K562 (cell line): Measurements from ENCODE around the gene RDH8. TPM values are rescaled to one million over a fixed set of nuclear protein-coding genes. Genes with fewer than 3 reads are reported as not detected.

Experiments used
- ATAC-seq: fragments of 200-7000 bp; cut with Tn5 transposase; 3 replicates; pipeline ENCODE4 v1.9.1; 2020; ENCODE audit warnings: moderate library complexity
- Bru-seq: library from RNA; stranded (reverse); fragments of 400-500 nt; gene quantifications from one replicate; lab custom pipeline; 2021; lab: Mats Ljungman, UMichigan
- BruChase-seq, 2 experiments: library from RNA; stranded (reverse); fragments of 400-500 nt; gene quantifications; one replicate each; lab custom pipeline; 2021; lab: Mats Ljungman, UMichigan
- BruUV-seq: library from RNA; stranded (reverse); fragments of 400-500 nt; replicated peaks from 2 replicates; lab custom pipeline; 2021; lab: Mats Ljungman, UMichigan
- CTCF ChIA-PET: fragments of 300-600 bp; formaldehyde crosslinking; extraction: SDS; loops from one replicate; lab custom pipeline; 2021; ENCODE audit warnings: low intra/inter-chr PET ratio; lab: Yijun Ruan, JAX
- POLR2A ChIA-PET: fragments of 300-600, 350-650 bp; sonication (Branson Sonifier 250); formaldehyde crosslinking; extraction: SDS; loops from one replicate; lab custom pipeline; 2021; ENCODE audit warnings: antibody characterized with exemption, inconsistent platforms; lab: Yijun Ruan, JAX
- DNase-seq, 4 experiments: peaks; one replicate each; pipeline versions ENCODE4 v3.0.0 to v3.0.0-alpha.2; 2011 to 2018; ENCODE audit warnings: low spot score in 3 of 4, mixed read lengths in 3 of 4; ENCODE audit errors: extremely low read depth in 1 of 4
- FAIRE-seq: peaks from 2 replicates; lab custom pipeline; 2011; peaks lifted over from hg19 to GRCh38; lab: Jason Lieb, UNC
- H2AFZ ChIP-seq: 2 replicates; pipeline ENCODE4 v1.6.0; 2011; ENCODE audit warnings: low read depth, low read length, control low read depth, inconsistent platforms
- H3K27ac ChIP-seq: fragments of 200-600 bp; 3 replicates; pipeline ENCODE4 v1.8.0; 2011; ENCODE audit warnings: low read depth, mild to moderate bottlenecking, control low read depth, inconsistent platforms, low read length, moderate library complexity, mixed read lengths; ENCODE audit errors: extremely low read depth
- H3K27me3 ChIP-seq, 2 experiments: fragments of 300-600 bp in 1 of 2; 2 replicates in 1 of 2; 3 replicates in 1 of 2; pipeline versions ENCODE4 v1.6.0 to v1.8.0; 2011; ENCODE audit warnings: inconsistent platforms in 2 of 2, low read length in 2 of 2, mild to moderate bottlenecking in 1 of 2, mixed read lengths in 1 of 2, moderate library complexity in 1 of 2; ENCODE audit not compliant: control insufficient read depth in 2 of 2, insufficient read depth in 2 of 2
- H3K36me3 ChIP-seq: fragments of 300-600 bp; 3 replicates; pipeline ENCODE4 v1.8.0; 2011; ENCODE audit warnings: mild to moderate bottlenecking, low read length, inconsistent platforms; ENCODE audit not compliant: control insufficient read depth, insufficient read depth
- H3K4me1 ChIP-seq, 2 experiments: fragments of 200-600 bp in 1 of 2; replicated peaks in 1 of 2; 2 replicates in 1 of 2; 3 replicates in 1 of 2; pipeline versions ENCODE4 v1.5.1 to v1.8.0; 2011; ENCODE audit warnings: inconsistent platforms in 2 of 2, low read length in 2 of 2, mild to moderate bottlenecking in 1 of 2, mixed read lengths in 1 of 2, moderate library complexity in 1 of 2; ENCODE audit not compliant: control insufficient read depth in 2 of 2, insufficient read depth in 2 of 2
- H3K4me2 ChIP-seq: 2 replicates; pipeline ENCODE4 v1.6.1; 2011; ENCODE audit warnings: low read length, control low read depth, inconsistent platforms, mixed read lengths; ENCODE audit not compliant: insufficient read depth
- H3K4me3 ChIP-seq: fragments of 200-600 bp; sonication (generic), shearing (Covaris generic); 2 replicates; pipeline ENCODE4 v1.5.1; 2016; ENCODE audit warnings: control low read depth, inconsistent platforms
- H3K79me2 ChIP-seq: fragments of 200-600 bp; 3 replicates; pipeline ENCODE4 v1.8.0; 2011; ENCODE audit warnings: low read length, inconsistent platforms; ENCODE audit not compliant: control insufficient read depth, insufficient read depth
- H3K9ac ChIP-seq, 2 experiments: 2 replicates each; pipeline versions ENCODE4 v1.6.0 to v1.6.1; 2011; ENCODE audit warnings: low read depth in 2 of 2, low read length in 2 of 2, control low read depth in 1 of 2, inconsistent platforms in 1 of 2, mild to moderate bottlenecking in 1 of 2, mixed read lengths in 1 of 2; ENCODE audit not compliant: insufficient read depth in 1 of 2
- H3K9me1 ChIP-seq: one replicate; pipeline ENCODE4 v1.6.0; 2011; ENCODE audit warnings: inconsistent platforms, mild to moderate bottlenecking, low read length, moderate library complexity; ENCODE audit not compliant: control insufficient read depth, insufficient read depth
- H3K9me3 ChIP-seq: replicated peaks from 2 replicates; pipeline ENCODE4 v1.5.1; 2011; ENCODE audit warnings: low read depth, low read length, inconsistent platforms; ENCODE audit not compliant: control insufficient read depth, insufficient read depth
- H4K20me1 ChIP-seq: replicated peaks from 2 replicates; pipeline ENCODE4 v1.6.1; 2011; ENCODE audit warnings: low read length, inconsistent platforms, mixed read lengths; ENCODE audit not compliant: control insufficient read depth, insufficient read depth
- AFF4 ChIP-seq: sonication (generic); formaldehyde crosslinking; IDR thresholded peaks from 2 replicates; pipeline ENCODE4 v1.8.0; 2023; ENCODE audit warnings: mild to moderate bottlenecking, missing genetic modification reagents
- CXXC5 ChIP-seq: fragments of 250-450 bp; sonication (Bioruptor Pico); IDR thresholded peaks from 2 replicates; pipeline ENCODE4 v1.8.0; 2022; ENCODE audit warnings: inconsistent platforms, mild to moderate bottlenecking, moderate library complexity
- FOXK2 ChIP-seq, 2 experiments: fragments of 450-650 bp; IDR thresholded peaks in 1 of 2; conservative IDR thresholded peaks in 1 of 2; 2 replicates each; pipeline ENCODE4 v1.6.1; 2016; ENCODE audit warnings: low read depth in 2 of 2, mild to moderate bottlenecking in 1 of 2
- ILK ChIP-seq: fragments of 450-650 bp; IDR thresholded peaks from 2 replicates; pipeline ENCODE4 v1.6.1; 2016; ENCODE audit warnings: missing genetic modification characterization, low read depth, mild to moderate bottlenecking, missing compliant biosample characterization, moderate library complexity, borderline replicate concordance
- IRF2 ChIP-seq: sonication (generic); formaldehyde crosslinking; IDR thresholded peaks from 2 replicates; pipeline ENCODE4 v1.8.1; 2022; ENCODE audit warnings: mild to moderate bottlenecking, missing genetic modification reagents
- MEF2A ChIP-seq: IDR thresholded peaks from 2 replicates; pipeline ENCODE4 v1.6.1; 2011; ENCODE audit warnings: low read depth, mild to moderate bottlenecking, low read length, moderate library complexity; ENCODE audit not compliant: control insufficient read depth
- PTRF ChIP-seq: fragments of 450-650 bp; IDR thresholded peaks from 2 replicates; pipeline ENCODE4 v1.6.1; 2016; ENCODE audit warnings: mild to moderate bottlenecking, missing genetic modification characterization, missing compliant biosample characterization
- THRA ChIP-seq: fragments of 450-650 bp; IDR thresholded peaks from 2 replicates; pipeline ENCODE4 v1.6.1; 2017; ENCODE audit warnings: mild to moderate bottlenecking, moderate library complexity
- THRB ChIP-seq: fragments of 450-650 bp; formaldehyde crosslinking; conservative IDR thresholded peaks from 2 replicates; pipeline ENCODE4 v1.4.0; 2022; ENCODE audit warnings: mild to moderate bottlenecking, missing genetic modification characterization
- WGBS: fragments of 100-300 bp; shearing (Covaris generic); methylation state at CpG from one replicate; pipeline ENCODE4 v1.1.6; 2016; ENCODE audit warnings: low coverage, mixed read lengths; ENCODE audit not compliant: insufficient coverage; ENCODE audit errors: missing lambda C conversion rate; 5-methylcytosine and 5-hydroxymethylcytosine counted together
- in situ Hi-C: fragments of 300-500 bp; cut with MboI; formaldehyde crosslinking; loops from 4 replicates; pipeline ENCODE4 v1.15.0; 2018; ENCODE audit warnings: inconsistent platforms, mixed read lengths
- intact Hi-C: fragments of 100-400 bp; cut with micrococcal nuclease; formaldehyde crosslinking; loops from 2 replicates; pipeline ENCODE4 v1.14.2; 2022
- long read RNA-seq, 3 experiments: library from polyadenylated mRNA in 2 of 3; library from RNA in 1 of 3; unstranded in 2 of 3; stranded (forward) in 1 of 3; transcript quantifications; one replicate each; pipeline ENCODE4 v2.0.0, GENCODE V29; 2019 to 2022
- polyA minus RNA-seq, 3 experiments: library from RNA; depleted of rRNA, polyadenylated mRNA; stranded (reverse); fragments of >200 nt; gene quantifications; 2 replicates each; pipeline ENCODE4 v1.2.3, GENCODE V29; 2011
- polyA plus RNA-seq, 8 experiments: library from polyadenylated mRNA; depleted of rRNA in 4 of 8; stranded (reverse) in 5 of 8; unstranded in 3 of 8; fragments of >200 nt; fragmentation: Nextera tagmentation in 2 of 8; fragmentation: Illumina TruSeq in 1 of 8; extraction: Ambion mirVana in 2 of 8; extraction: Trizol in 1 of 8; gene quantifications; 2 replicates each; pipeline versions ENCODE4 v1.2.1 to v1.2.3, GENCODE V29; 2011 to 2014; ENCODE audit warnings: inconsistent platforms in 1 of 8, missing spikeins in 1 of 8
- total RNA-seq, 7 experiments: library from RNA; depleted of rRNA in 6 of 7; stranded (reverse); fragments of >200 nt in 6 of 7; fragmentation: Illumina TruSeq in 2 of 7; extraction: Trizol in 2 of 7; gene quantifications; 2 replicates each; pipeline versions ENCODE4 v1.2.1 to v1.2.3, GENCODE V29; 2011 to 2021; ENCODE audit warnings: low replicate concordance in 1 of 7

Gene RDH8
- not detected in 2 replicates for total RNA-seq (2011; cell fraction: chromatin; rRNA removed; ENCODE audit: low replicate concordance)
- total RNA-seq (2011; cell fraction: nucleolus; rRNA removed): not detected in 2 replicates
- total RNA-seq (2011; cell fraction: nucleoplasm; rRNA removed): not detected in 2 replicates
- total RNA-seq (2014; rRNA removed) (not detected in 2 replicates), total RNA-seq (2014; rRNA removed; fragmentation: Illumina TruSeq; extraction: Trizol) (not detected in 2 replicates), total RNA-seq (2015; rRNA removed; fragmentation: Illumina TruSeq; extraction: Trizol) (not detected in 2 replicates), total RNA-seq (2021) (not detected in 2 replicates), polyA plus RNA-seq (2011; rRNA removed) (not detected in 2 replicates), polyA plus RNA-seq (2014; fragmentation: Illumina TruSeq; extraction: Trizol) (not detected in 2 replicates), polyA plus RNA-seq (2014; fragmentation: Nextera tagmentation; extraction: Ambion mirVana) (not detected), polyA plus RNA-seq (2014; rRNA removed) (not detected in 2 replicates), polyA minus RNA-seq (2011; rRNA and poly(A)+ RNA removed) (not detected in 2 replicates), Bru-seq, nascent RNA (not detected), BruChase-seq, experiment 1, labeled RNA remaining after a 2-hour chase (not detected), BruChase-seq, experiment 2, labeled RNA remaining after a 6-hour chase (not detected)
- polyA plus RNA-seq (2011; cell fraction: cytosol; rRNA removed): not detected in 2 replicates
- polyA plus RNA-seq (2011; cell fraction: nucleus; rRNA removed): not detected in 2 replicates
- not detected in 2 replicates for polyA plus RNA-seq (2012)
- not detected in 2 replicates for polyA minus RNA-seq (2011; cell fraction: cytosol; rRNA and poly(A)+ RNA removed)
- not detected in 2 replicates for polyA minus RNA-seq (2011; cell fraction: nucleus; rRNA and poly(A)+ RNA removed)
- long read RNA-seq, experiment 1: 0 reads
- long read RNA-seq, experiment 2: 0 reads
- long read RNA-seq, experiment 3: 0 reads

GRCh38 chr19:10013316-10013715 is at the start of gene RDH8:
TSS of gene RDH8 (plus strand) at chr19:10013483. CDS start at chr19:10013498, 15 bp downstream.
- no TSS peak for BruUV-seq
- in situ Hi-C loops (no loop called here), intact Hi-C loops (no loop called here)
- H4K20me1 ChIP-seq: peaks cover 9% of the 10 kb centered on the region
- no peak within 1 kb of the TSS for H3K4me2 ChIP-seq
- H3K27me3 ChIP-seq: peaks cover 11 to 62% of the 10 kb centered on the region in 2 experiments
- no peak for ATAC-seq
- 0% methylated on average over 9 of the region's 10 CpGs for WGBS
- no peaks in the 10 kb centered on the region for H3K36me3 ChIP-seq
- ChIA-PET POLR2A (no interaction called here), CTCF (no interaction called here)
- no peak within 1 kb of the TSS for H3K4me3 ChIP-seq
- H3K9me3 ChIP-seq: no peaks in the 10 kb centered on the region
- no peak for DNase-seq
- FAIRE-seq: no peak
- H3K9ac ChIP-seq: no peak within 1 kb of the TSS
- no peaks in the 10 kb centered on the region for H3K79me2 ChIP-seq
- peaks cover 3% of the 10 kb centered on the region for H3K9me1 ChIP-seq
- no peak within 1 kb of the TSS for H3K27ac ChIP-seq
- H2AFZ ChIP-seq: no peak within 1 kb of the TSS
- TF ChIP-seq ILK (tag) (no peak), FOXK2 (conservative IDR thresholded peaks at IDR 0.05 in 1 of 2, IDR thresholded peaks at IDR 0.05 in 1 of 2; ENCODE audit: low read depth in 2 of 2) (no peak), THRA (no peak), AFF4 (CRISPR knock-in tag) (no peak), PTRF (tag) (no peak), CXXC5 (CRISPR knock-in tag) (no peak), MEF2A (no peak), THRB (CRISPR knock-in tag) (no peak), IRF2 (CRISPR knock-in tag) (no peak)
- TF ChIP-seq, all 486 proteins: peak for 0
- H3K4me1 ChIP-seq: peaks cover 0 to 12% of the 10 kb centered on the region in 2 experiments; a peak in 2 of 5 replicates
